ENCODE data around the gene C19orf38. TPM values are rescaled to one million over a fixed set of nuclear protein-coding genes. Genes with fewer than 3 reads are reported as not detected.
A peak's percentile ranks its signal among the peaks of the same experiment; 100 is the strongest.

C19orf38 gene
- total RNA-seq, 1 experiment from 2014 or later = 0.07 TPM

- H3K4me3 ChIP-seq (ENCODE audit: low read length) = no peak overlapping the region
- no peak for DNase-seq
- BruUV-seq (replicated peaks) = no TSS peak
- H2AFZ ChIP-seq (ENCODE audit: low read length) = no peak overlapping the region
- ATAC-seq = peak; percentile 25; the same call in 1 of the 2 replicates
- ChIA-PET CTCF (no interaction called here), POLR2A (ENCODE audit: unreplicated experiment) (no interaction called here)
- intact Hi-C loops (cut with micrococcal nuclease) = no loop called here
- no peak overlapping the region for H3K9ac ChIP-seq (ENCODE audit: low read length)
- H3K4me2 ChIP-seq (ENCODE audit: low read length) = no peak overlapping the region
- no peaks in the 10 kb centered on the region for H3K36me3 ChIP-seq (ENCODE audit: low read depth, low read length)
- H3K79me2 ChIP-seq (ENCODE audit: low read length) = peaks cover 78% of the 10 kb centered on the region
- H3K9me3 ChIP-seq (ENCODE audit: low read length) = no peaks in the 10 kb centered on the region
- TF ChIP-seq CTCF (conservative IDR thresholded peaks at IDR 0.05; ENCODE audit: low read depth, low read length) (no peak), EZH2phosphoT487 (IDR thresholded peaks at IDR 0.05; ENCODE audit: borderline replicate concordance, low read length) (no peak), EZH2 (IDR thresholded peaks at IDR 0.05; ENCODE audit: low read length, unreplicated experiment) (no peak)
- H3K9me2 ChIP-seq (replicated peaks; ENCODE audit: low read length) = no peaks in the 10 kb centered on the region
- H3K27ac ChIP-seq (ENCODE audit: low read length) = no peak overlapping the region
- no peaks in the 10 kb centered on the region for H3K27me3 ChIP-seq (ENCODE audit: low read length)
- H3F3A ChIP-seq (ENCODE audit: low read length, unreplicated experiment) = no peaks in the 10 kb centered on the region
- H3K4me1 ChIP-seq (ENCODE audit: insufficient read depth, low read length) = peaks cover 7% of the 10 kb centered on the region; the same call in 1 of the 2 replicates
- H4K20me1 ChIP-seq (ENCODE audit: low read length) = no peaks in the 10 kb centered on the region
Measured at GRCh38 chr19:10887616-10888367, 39.6 kb downstream of the C19orf38 start.

GRCh38 chr19:10888421-10888866 lies 40.2 kb downstream of the C19orf38 start:
- intact Hi-C loops (cut with micrococcal nuclease) = no loop called here
- no peaks in the 10 kb centered on the region for H4K20me1 ChIP-seq (ENCODE audit: low read length)
- ATAC-seq = no peak

More at GRCh38 chr19:10888421-10888866, 40.2 kb downstream of the C19orf38 start:
- Histone ChIP-seq H3K36me3 (ENCODE audit: low read depth, low read length) (no peaks in the 10 kb centered on the region), H2AFZ (ENCODE audit: low read length) (no peak overlapping the region), H3K9me2 (replicated peaks; ENCODE audit: low read length) (no peaks in the 10 kb centered on the region), H3K9me3 (ENCODE audit: low read length) (no peaks in the 10 kb centered on the region), H3K4me2 (ENCODE audit: low read length) (no peak overlapping the region), H3K9ac (ENCODE audit: low read length) (no peak overlapping the region), H3K27me3 (ENCODE audit: low read length) (no peaks in the 10 kb centered on the region), H3F3A (ENCODE audit: low read length, unreplicated experiment) (no peaks in the 10 kb centered on the region), H3K4me1 (ENCODE audit: insufficient read depth, low read length) (peaks cover 7% of the 10 kb centered on the region; the same call in 1 of the 2 replicates), H3K27ac (ENCODE audit: low read length) (no peak overlapping the region), H3K4me3 (ENCODE audit: low read length) (no peak overlapping the region), H3K79me2 (ENCODE audit: low read length) (peaks cover 72% of the 10 kb centered on the region)
- BruUV-seq (replicated peaks) = no TSS peak
- DNase-seq = no peak
- POLR2A ChIA-PET (ENCODE audit: unreplicated experiment) = no interaction called here
- CTCF ChIA-PET = no interaction called here
- TF ChIP-seq EZH2phosphoT487 (IDR thresholded peaks at IDR 0.05; ENCODE audit: borderline replicate concordance, low read length) (no peak), CTCF (conservative IDR thresholded peaks at IDR 0.05; ENCODE audit: low read depth, low read length) (no peak), EZH2 (IDR thresholded peaks at IDR 0.05; ENCODE audit: low read length, unreplicated experiment) (no peak)
